GM12872 (cell line): ENCODE data around the gene GRID2.

ENCODE experiments used
- TF ChIP-seq, protein P1 (sequence below): IDR thresholded peaks from 3 replicates; pipeline ENCODE4 v1.5.1; 2011; ENCODE audit warnings: low read depth, mild to moderate bottlenecking, low read length, moderate library complexity; ENCODE audit not compliant: insufficient read depth

The GRID2 gene

GRCh38 chr4:92387459-92388069, 83.8 kb downstream of the GRID2 start:
- TF ChIP-seq, protein P1, sequence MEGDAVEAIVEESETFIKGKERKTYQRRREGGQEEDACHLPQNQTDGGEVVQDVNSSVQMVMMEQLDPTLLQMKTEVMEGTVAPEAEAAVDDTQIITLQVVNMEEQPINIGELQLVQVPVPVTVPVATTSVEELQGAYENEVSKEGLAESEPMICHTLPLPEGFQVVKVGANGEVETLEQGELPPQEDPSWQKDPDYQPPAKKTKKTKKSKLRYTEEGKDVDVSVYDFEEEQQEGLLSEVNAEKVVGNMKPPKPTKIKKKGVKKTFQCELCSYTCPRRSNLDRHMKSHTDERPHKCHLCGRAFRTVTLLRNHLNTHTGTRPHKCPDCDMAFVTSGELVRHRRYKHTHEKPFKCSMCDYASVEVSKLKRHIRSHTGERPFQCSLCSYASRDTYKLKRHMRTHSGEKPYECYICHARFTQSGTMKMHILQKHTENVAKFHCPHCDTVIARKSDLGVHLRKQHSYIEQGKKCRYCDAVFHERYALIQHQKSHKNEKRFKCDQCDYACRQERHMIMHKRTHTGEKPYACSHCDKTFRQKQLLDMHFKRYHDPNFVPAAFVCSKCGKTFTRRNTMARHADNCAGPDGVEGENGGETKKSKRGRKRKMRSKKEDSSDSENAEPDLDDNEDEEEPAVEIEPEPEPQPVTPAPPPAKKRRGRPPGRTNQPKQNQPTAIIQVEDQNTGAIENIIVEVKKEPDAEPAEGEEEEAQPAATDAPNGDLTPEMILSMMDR: peak; percentile 58

GRCh38 chr4:92399032-92399431, 95.3 kb downstream of the GRID2 start:
- TF ChIP-seq, protein P1: no peak

DNA sequence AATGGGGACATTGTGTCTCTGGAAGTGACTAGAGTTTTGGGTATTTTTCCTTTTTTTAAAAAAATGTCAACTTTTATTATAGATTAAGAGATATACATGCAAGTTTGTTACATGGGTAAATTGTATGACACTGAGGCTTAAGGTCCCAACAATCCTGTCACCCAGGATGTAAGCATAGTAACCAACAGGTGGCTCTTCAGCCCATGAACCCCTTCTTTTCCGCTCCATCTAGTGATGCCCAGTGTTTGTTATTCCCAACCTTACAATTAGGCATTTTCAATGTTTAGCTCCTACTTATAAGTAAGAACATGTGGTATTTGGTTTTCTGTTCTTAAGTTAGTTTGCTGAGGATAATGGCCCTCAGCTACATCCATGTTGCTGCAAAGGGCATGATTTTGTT, 102.7 kb downstream of the GRID2 start:
- TF ChIP-seq, protein P1: no peak

DNA sequence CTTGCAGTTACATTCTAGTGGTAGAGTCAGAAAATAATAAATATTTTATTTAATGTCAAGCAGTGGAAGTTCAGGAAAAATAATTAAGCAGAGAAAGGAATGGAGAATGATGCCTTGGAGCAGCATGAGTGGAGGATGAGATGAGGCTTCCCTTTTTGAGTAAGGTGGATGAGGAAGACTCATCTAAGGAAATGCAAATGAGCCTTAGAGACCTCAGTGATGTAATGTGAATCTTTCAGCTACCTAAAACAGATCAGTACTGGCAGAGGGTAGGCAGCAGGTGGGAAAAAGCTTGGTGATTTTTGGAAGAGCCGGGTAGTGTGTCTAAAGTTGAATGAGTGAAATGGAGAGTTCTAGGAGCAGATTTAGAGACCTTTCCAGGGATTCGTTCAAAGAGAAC, 118.2 kb downstream of the GRID2 start:
- TF ChIP-seq, protein P1: no peak

GRCh38 chr4:92433272-92433758, 129.5 kb downstream of the GRID2 start:
- TF ChIP-seq, protein P1: no peak

DNA sequence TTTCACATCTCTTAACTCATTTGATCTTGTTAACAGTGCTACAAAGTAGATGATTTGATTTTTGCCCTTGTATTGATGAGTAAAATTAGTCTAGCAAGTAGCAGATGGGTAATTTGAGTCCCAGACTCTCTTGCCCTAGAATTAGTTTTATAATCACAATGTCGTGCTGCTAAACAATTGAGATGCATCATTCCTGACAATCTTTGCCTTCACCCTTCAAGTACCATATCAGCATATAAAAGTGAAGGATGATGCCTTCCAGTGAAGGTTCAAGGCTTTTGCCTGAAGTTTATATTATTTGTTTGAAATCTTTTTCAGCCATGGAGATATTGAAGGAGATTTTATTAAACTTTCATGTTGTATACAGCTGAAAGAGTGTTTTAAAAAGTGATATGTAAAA, 141.4 kb downstream of the GRID2 start:
- TF ChIP-seq, protein P1: no peak

DNA sequence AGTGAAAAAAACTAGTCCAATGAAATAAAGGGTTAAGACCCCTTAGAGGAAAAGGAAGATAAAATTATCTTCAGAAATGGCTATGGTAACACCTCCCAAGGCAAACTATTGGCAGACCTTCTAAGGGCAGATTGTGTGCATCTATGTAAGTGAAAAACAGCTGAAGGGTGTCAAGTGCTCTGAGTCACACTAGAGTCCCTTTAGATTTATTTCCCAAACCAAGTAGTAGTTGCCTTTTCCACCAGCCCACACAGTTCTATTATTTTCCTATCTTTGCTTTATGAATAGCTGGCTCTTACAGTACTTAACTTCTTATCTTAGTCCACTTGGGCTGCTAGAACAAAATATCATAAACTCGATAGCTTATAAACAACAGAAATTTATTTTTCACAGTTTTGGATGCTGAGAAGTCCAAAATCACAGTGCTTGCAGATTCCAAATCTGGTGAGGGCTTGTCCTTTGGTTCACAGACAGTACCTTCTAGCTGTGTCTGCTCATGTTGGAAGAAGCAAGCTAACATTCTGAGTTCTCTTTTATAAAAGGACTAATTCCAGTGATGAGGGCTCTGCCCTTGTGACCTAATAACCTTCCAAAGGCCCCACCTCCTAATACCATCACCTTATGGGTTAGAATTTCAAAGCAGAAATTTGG, 143.6 kb downstream of the GRID2 start:
- TF ChIP-seq, protein P1: no peak
